Common myeloid progenitor, CD34-positive (primary cell): Measurements from ENCODE around the gene RAD51B.

Experiments used
- CTCF ChIA-PET: fragments of 350-600 bp; sonication (Branson Sonifier 250); formaldehyde crosslinking; loops from one replicate; lab custom pipeline; 2021; ENCODE audit warnings: antibody characterized with exemption; lab: Charles Lee
- POLR2A ChIA-PET: fragments of 350-600 bp; sonication (Branson Sonifier 250); formaldehyde crosslinking; loops from one replicate; lab custom pipeline; 2021; ENCODE audit warnings: antibody characterized with exemption; lab: Charles Lee
- DNase-seq, 3 donors: peaks; one replicate each; pipeline versions ENCODE4 v3.0.0 to v3.0.0-alpha.2; 2013
- H3K27ac ChIP-seq, 2 experiments: 1 replicate in 1 of 2; 2 replicates in 1 of 2; pipeline ENCODE4 v1.7.0; 2013; ENCODE audit warnings: inconsistent platforms in 2 of 2, low read length in 2 of 2, mild to moderate bottlenecking in 2 of 2, low read depth in 1 of 2, moderate library complexity in 1 of 2; ENCODE audit not compliant: severe bottlenecking in 2 of 2, insufficient read depth in 1 of 2, poor library complexity in 1 of 2
- H3K27me3 ChIP-seq, 5 experiments: replicated peaks in 2 of 5; 1 replicate in 3 of 5; 2 replicates in 2 of 5; pipeline versions ENCODE4 v1.6.1 to v1.7.0; 2013; ENCODE audit warnings: low read length in 4 of 5, mild to moderate bottlenecking in 2 of 5, moderate library complexity in 2 of 5, inconsistent platforms in 1 of 5; ENCODE audit not compliant: insufficient read depth in 5 of 5, control insufficient read depth in 4 of 5
- H3K36me3 ChIP-seq, 4 experiments: 1 replicate in 2 of 4; 2 replicates in 2 of 4; pipeline versions ENCODE4 v1.6.1 to v1.7.0; 2013; ENCODE audit warnings: low read length in 3 of 4, control low read depth in 1 of 4, mild to moderate bottlenecking in 1 of 4; ENCODE audit not compliant: control insufficient read depth in 4 of 4, insufficient read depth in 4 of 4
- H3K4me1 ChIP-seq, 4 experiments: 1 replicate in 3 of 4; 2 replicates in 1 of 4; pipeline versions ENCODE4 v1.6.1 to v1.7.1; 2013; ENCODE audit warnings: low read length in 3 of 4, mild to moderate bottlenecking in 3 of 4, control low read depth in 1 of 4, inconsistent platforms in 1 of 4, moderate library complexity in 1 of 4; ENCODE audit not compliant: control insufficient read depth in 4 of 4, insufficient read depth in 4 of 4; ENCODE audit errors: control extremely low read depth in 1 of 4
- H3K4me3 ChIP-seq, 7 experiments: 1 replicate in 4 of 7; 2 replicates in 3 of 7; pipeline versions ENCODE4 v1.5.1 to v1.7.0; 2013; ENCODE audit warnings: mild to moderate bottlenecking in 7 of 7, low read length in 6 of 7, moderate library complexity in 6 of 7, inconsistent platforms in 2 of 7, low read depth in 2 of 7, control low read depth in 1 of 7; ENCODE audit not compliant: insufficient read depth in 4 of 7, control insufficient read depth in 1 of 7; ENCODE audit errors: extremely low read depth in 1 of 7
- H3K9me3 ChIP-seq, 5 experiments: 1 replicate in 4 of 5; 2 replicates in 1 of 5; pipeline versions ENCODE4 v1.6.1 to v1.7.1; 2013; ENCODE audit warnings: low read length in 4 of 5, mild to moderate bottlenecking in 2 of 5, inconsistent platforms in 1 of 5, low read depth in 1 of 5, moderate library complexity in 1 of 5; ENCODE audit not compliant: control insufficient read depth in 4 of 5, insufficient read depth in 2 of 5; ENCODE audit errors: control extremely low read depth in 1 of 5
- WGBS: methylation state at CpG from one replicate; pipeline ENCODE4 v1.1.5; 2013; ENCODE audit not compliant: insufficient coverage; 5-methylcytosine and 5-hydroxymethylcytosine counted together

RAD51B gene

GRCh38 chr14:67973436-67973835 is 153.9 kb downstream of the RAD51B start:
- no peak for DNase-seq
- Histone ChIP-seq H3K27me3 (no peaks in the 10 kb centered on the region), H3K27ac (no peak overlapping the region), H3K36me3 (peaks cover 0 to 3% (median 0%) of the 10 kb centered on the region in 4 experiments), H3K4me1 (peaks cover 2 to 20% (median 7%) of the 10 kb centered on the region in 4 experiments), H3K4me3 (no peak overlapping the region), H3K9me3 (peaks cover 0 to 3% (median 0%) of the 10 kb centered on the region in 5 experiments)
- ChIA-PET POLR2A (no interaction called here), CTCF (interaction anchor here (0.6 to 2.7 kb wide), 2 partner anchors 11 to 139 kb away, joined by 3 to 11 read pairs; no protein-coding TSS in a partner anchor)

GRCh38 chr14:67975470-67975869 is 155.9 kb downstream of the RAD51B start:
- H3K27me3 ChIP-seq: no peaks in the 10 kb centered on the region
- no peak overlapping the region for H3K4me3 ChIP-seq
- WGBS: 93% methylated on average over 6 of the region's 6 CpGs
- peaks cover 2 to 25% (median 7%) of the 10 kb centered on the region in 4 experiments for H3K4me1 ChIP-seq
- DNase-seq: no peak
- no peak overlapping the region for H3K27ac ChIP-seq
- no peaks in the 10 kb centered on the region for H3K9me3 ChIP-seq
- POLR2A ChIA-PET: no interaction called here
- no peaks in the 10 kb centered on the region for H3K36me3 ChIP-seq
- CTCF ChIA-PET: no interaction called here

GRCh38 chr14:67977434-67978034 is 158.0 kb downstream of the RAD51B start:
- no CpG with 5 or more reads among the region's 1 CpG for WGBS
- Histone ChIP-seq H3K27me3 (no peaks in the 10 kb centered on the region), H3K27ac (no peak overlapping the region), H3K4me1 (peaks cover 2 to 25% (median 7%) of the 10 kb centered on the region in 4 experiments), H3K9me3 (no peaks in the 10 kb centered on the region), H3K36me3 (no peaks in the 10 kb centered on the region), H3K4me3 (no peak overlapping the region)
- ChIA-PET POLR2A (no interaction called here), CTCF (no interaction called here)
- no peak for DNase-seq

DNA sequence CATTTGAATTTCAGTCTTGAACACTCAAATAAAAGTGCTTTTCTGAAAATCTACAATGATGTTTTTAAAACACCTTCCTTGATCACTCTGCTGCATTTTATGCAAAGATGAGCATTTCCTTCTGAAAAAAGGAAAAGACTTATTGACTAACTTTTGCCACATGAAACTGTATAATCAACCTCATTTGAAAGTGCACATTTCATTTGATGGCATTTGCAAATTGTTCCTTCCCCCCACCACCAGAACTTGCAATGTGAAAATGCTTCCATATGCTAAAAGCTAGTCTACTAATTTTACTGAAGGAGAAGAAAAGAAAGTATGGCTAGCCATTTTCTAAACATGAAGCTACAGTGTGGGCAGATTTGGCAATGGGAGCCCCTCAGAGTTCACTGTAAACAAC is 159.2 kb downstream of the RAD51B start:
- no peak for DNase-seq
- Histone ChIP-seq H3K36me3 (no peaks in the 10 kb centered on the region), H3K4me1 (peaks cover 0 to 17% (median 0%) of the 10 kb centered on the region in 4 experiments), H3K9me3 (no peaks in the 10 kb centered on the region), H3K27ac (no peak overlapping the region), H3K4me3 (no peak overlapping the region), H3K27me3 (no peaks in the 10 kb centered on the region)
- POLR2A ChIA-PET: no interaction called here
- CTCF ChIA-PET: no interaction called here

DNA sequence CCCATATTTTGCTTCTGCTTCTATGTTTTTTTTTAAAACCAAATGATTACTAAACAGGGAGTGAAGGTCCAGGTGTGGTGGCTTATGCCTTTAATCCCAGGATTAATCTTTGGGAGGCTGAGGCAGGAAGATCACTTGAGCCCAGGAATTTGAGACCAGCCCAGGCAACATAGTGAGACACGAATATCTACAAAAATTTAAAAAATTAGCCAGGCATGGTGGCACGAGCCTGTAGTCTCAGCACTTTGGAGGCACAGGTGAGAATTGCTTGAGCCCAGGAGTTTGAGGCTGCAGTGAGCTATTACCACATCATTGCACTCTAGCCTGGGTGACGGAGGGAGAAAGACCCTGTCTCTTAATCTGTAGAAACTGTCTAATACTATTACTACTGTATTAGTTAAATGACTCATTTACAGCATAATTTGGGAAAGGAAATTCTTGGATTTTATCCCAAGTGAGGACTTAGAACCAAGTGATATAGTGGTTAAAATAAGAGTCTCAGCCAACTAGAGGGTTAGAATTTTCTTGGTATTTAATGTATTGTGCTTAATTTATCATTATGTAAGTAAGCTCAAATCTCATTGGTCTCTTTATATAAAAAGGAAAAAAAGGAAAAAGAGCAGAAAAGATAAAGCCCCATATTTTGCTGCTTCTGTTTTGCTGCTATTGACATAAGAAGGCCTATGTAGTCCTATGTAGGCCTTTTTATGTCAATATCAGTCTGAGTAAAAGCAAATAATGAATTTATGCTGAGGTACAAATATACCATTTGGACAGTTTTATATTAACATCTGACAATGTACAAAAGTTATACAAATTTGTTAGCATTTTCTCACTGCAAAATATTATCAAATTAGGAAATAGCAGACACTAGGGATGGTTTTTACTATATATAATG is 163.4 kb downstream of the RAD51B start:
- Histone ChIP-seq H3K4me3 (no peak overlapping the region), H3K9me3 (no peaks in the 10 kb centered on the region), H3K27ac (no peak overlapping the region), H3K4me1 (peaks cover 0 to 26% (median 9%) of the 10 kb centered on the region in 4 experiments), H3K36me3 (no peaks in the 10 kb centered on the region), H3K27me3 (no peaks in the 10 kb centered on the region)
- CTCF ChIA-PET: interaction anchor here (1.2 to 2.8 kb wide), 2 partner anchors 11 to 38 kb away, joined by 4 to 11 read pairs; no protein-coding TSS in a partner anchor
- no peak for DNase-seq
- POLR2A ChIA-PET: no interaction called here
- WGBS: 100% methylated on average over 1 of the region's 3 CpGs

- Histone ChIP-seq H3K4me3 (no peak overlapping the region), H3K36me3 (no peaks in the 10 kb centered on the region), H3K4me1 (peaks cover 0 to 28% (median 16%) of the 10 kb centered on the region in 4 experiments), H3K9me3 (no peaks in the 10 kb centered on the region), H3K27me3 (no peaks in the 10 kb centered on the region), H3K27ac (no peak overlapping the region)
- POLR2A ChIA-PET: no interaction called here
- CTCF ChIA-PET: interaction anchor here (0.8 to 2.8 kb wide), 3 partner anchors 12 to 860 kb away, joined by 3 to 11 read pairs (median 3); no protein-coding TSS in a partner anchor
- DNase-seq: no peak
These were observed 164.7 kb downstream of the RAD51B start for GRCh38 chr14:67984274-67984673.
